Measurements from ENCODE around the gene SVBP. TPM values are rescaled to one million over a fixed set of nuclear protein-coding genes. Genes with fewer than 3 reads are reported as not detected.

The SVBP gene
- total RNA-seq, 8 experiments from 2014 or later, result 15.4 to 145 (median 91.8) TPM

DNA sequence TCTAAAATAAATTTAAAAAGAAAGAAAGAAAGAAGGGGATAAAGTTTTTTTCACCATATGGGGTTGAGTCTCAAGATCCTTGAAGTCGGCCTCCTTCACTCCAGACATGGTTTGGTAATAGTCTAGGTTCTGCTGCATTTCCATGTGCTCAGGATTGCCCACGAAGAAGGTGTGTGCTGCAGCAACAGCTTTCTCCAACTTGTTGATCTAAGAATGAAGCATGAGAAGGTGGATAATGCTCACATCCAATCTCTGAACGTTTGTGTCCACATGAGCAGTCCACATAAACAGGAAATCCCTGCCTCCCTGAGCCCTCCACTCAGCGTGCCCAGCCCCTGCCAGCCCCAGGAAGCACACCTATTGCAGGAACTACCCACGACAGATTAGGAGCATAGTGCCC, 54.9 kb downstream of the SVBP start:
- Histone ChIP-seq H3K4me3 (no peak overlapping the region), H3K27ac (no peak overlapping the region), H3K4me1 (replicated peaks in 1 of 2) (peaks cover 8 to 10% of the 10 kb centered on the region in 2 donors)
- in situ Hi-C loops (cut with MboI; ENCODE audit: low pct_unique_long_range_greater_than_20kb in 2 of 9, low sequenced_read_pairs in 9 of 9, unreplicated experiment in 9 of 9), result no loop called here
- ATAC-seq (replicated peaks in 6 of 8), result no peak
- 50 to 100% (median 89%) methylated on average over 1 to 5 of the region's 5 CpGs; no CpG with 5 or more reads in 2 of the 10 experiments for WGBS, 10 experiments

DNA sequence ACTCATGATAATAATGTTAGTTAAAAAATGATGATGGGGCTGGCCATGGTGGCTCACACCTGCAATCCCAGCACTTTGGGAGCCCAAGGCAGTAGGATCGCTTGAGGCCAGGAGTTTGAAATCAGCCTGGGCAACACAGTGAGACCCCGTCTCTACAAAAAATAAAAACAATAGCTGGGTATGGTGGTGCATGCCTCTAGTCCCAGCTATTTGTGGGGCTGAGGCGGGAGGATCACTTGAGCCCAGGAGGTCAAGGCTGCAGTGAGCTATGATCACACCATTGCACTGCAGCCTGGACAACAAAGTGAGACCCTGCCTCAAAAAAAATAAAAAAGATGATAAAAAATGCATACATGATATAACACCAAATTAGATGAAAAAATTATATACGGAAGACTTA, 55.6 kb downstream of the SVBP start:
- WGBS, 10 experiments, result 90 to 100% (median 100%) methylated on average over 1 to 4 of the region's 4 CpGs
- H3K4me1 ChIP-seq (replicated peaks in 1 of 2), result peaks cover 8 to 10% of the 10 kb centered on the region in 2 donors
- no peak overlapping the region for H3K27ac ChIP-seq
- ATAC-seq (replicated peaks in 6 of 8), result no peak
- no peak overlapping the region for H3K4me3 ChIP-seq
- in situ Hi-C loops (cut with MboI; ENCODE audit: low pct_unique_long_range_greater_than_20kb in 2 of 9, low sequenced_read_pairs in 9 of 9, unreplicated experiment in 9 of 9), result no loop called here

DNA sequence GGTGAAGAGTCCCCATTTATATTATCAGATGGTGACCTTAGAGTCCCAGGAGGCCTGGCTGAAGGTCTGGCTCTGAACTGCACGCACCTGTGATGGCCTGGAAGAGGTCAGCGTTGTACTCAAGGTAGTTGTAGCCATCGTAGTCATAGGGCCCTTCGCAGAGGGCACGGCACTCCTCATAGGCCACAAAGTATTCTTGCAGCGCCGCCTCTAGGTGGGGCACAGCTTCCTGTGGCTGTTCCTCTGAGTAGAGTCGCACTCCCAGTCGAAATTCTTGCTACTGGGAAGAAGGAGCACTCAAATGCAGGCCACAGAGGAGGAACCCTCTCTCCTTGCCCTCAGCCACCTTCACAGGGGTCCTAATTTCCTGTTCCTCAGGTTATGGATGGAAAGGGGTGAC, 58.1 kb downstream of the SVBP start:
- WGBS, 10 experiments, result 45 to 96% (median 79%) methylated on average over 1 to 9 of the region's 9 CpGs; no CpG with 5 or more reads in 1 of the 10 experiments
- no peak for ATAC-seq (replicated peaks in 6 of 8)
- H3K27ac ChIP-seq, result no peak overlapping the region
- H3K4me3 ChIP-seq, result no peak overlapping the region
- in situ Hi-C loops (cut with MboI; ENCODE audit: low pct_unique_long_range_greater_than_20kb in 2 of 9, low sequenced_read_pairs in 9 of 9, unreplicated experiment in 9 of 9), result no loop called here
- peaks cover 4 to 5% of the 10 kb centered on the region in 2 donors for H3K4me1 ChIP-seq (replicated peaks in 1 of 2)

GRCh38 chr1:42758641-42759040, 58.6 kb downstream of the SVBP start:
- H3K4me1 ChIP-seq (replicated peaks in 1 of 2), result no peaks in the 10 kb centered on the region
- H3K4me3 ChIP-seq, result no peak overlapping the region
- WGBS, 10 experiments, result 82 to 100% (median 97%) methylated on average over 1 to 3 of the region's 3 CpGs; no CpG with 5 or more reads in 3 of the 10 experiments
- no peak for ATAC-seq (replicated peaks in 6 of 8)
- H3K27ac ChIP-seq, result no peak overlapping the region
- in situ Hi-C loops (cut with MboI; ENCODE audit: low pct_unique_long_range_greater_than_20kb in 2 of 9, low sequenced_read_pairs in 9 of 9, unreplicated experiment in 9 of 9), result no loop called here

GRCh38 chr1:42757892-42758275, 59.3 kb downstream of the SVBP start:
- no peaks in the 10 kb centered on the region for H3K4me1 ChIP-seq (replicated peaks in 1 of 2)
- H3K27ac ChIP-seq, result no peak overlapping the region
- no peak overlapping the region for H3K4me3 ChIP-seq
- in situ Hi-C loops (cut with MboI; ENCODE audit: low pct_unique_long_range_greater_than_20kb in 2 of 9, low sequenced_read_pairs in 9 of 9, unreplicated experiment in 9 of 9), result no loop called here
- no peak for ATAC-seq (replicated peaks in 6 of 8)

Other genes with a start within 250 kb of the SVBP start
- 10 to 100 TPM; 26.7 to 87.0 (median 59.4) TPM for gene PPIH, start 159.0 kb downstream of the SVBP start, total RNA-seq
- gene YBX1, start 135.0 kb downstream of the SVBP start, total RNA-seq, result 1,000 to 10,000 TPM in 5 of 8 experiments, 100 to 1,000 TPM in 3; 743 to 1,979 (median 1,431) TPM
- gene CLDN19, start 77.2 kb downstream of the SVBP start, total RNA-seq, result under 1 TPM in 7 of 8 experiments, not detected in 1; 0.10 to 0.81 (median 0.33) TPM
- gene P3H1, start 50.4 kb downstream of the SVBP start, total RNA-seq, result 10 to 100 TPM; 22.0 to 68.9 (median 38.1) TPM
- 10 to 100 TPM in 4 of 8 experiments, 1 to 10 TPM in 4; 4.8 to 14.4 (median 10.5) TPM for gene C1orf50, start 50.1 kb downstream of the SVBP start, total RNA-seq
- 1 to 10 TPM in 3 of 8 experiments, under 1 TPM in 5; 0.10 to 2.3 (median 0.67) TPM for gene TMEM269, start 32.4 kb downstream of the SVBP start, total RNA-seq
- 10 to 100 TPM in 4 of 8 experiments, 1 to 10 TPM in 4; 4.3 to 17.2 (median 10.0) TPM for gene ERMAP, start 275 bp downstream of the SVBP start, total RNA-seq
- 10 to 100 TPM; 10.9 to 18.8 (median 15.0) TPM for gene ZNF691, start 29.2 kb upstream of the SVBP start, total RNA-seq
- 100 to 1,000 TPM in 5 of 8 experiments, 10 to 100 TPM in 3; 44.2 to 523 (median 315) TPM for gene SLC2A1, start 141.5 kb upstream of the SVBP start, total RNA-seq